Stimulated activated CD4-positive, alpha-beta T cell treated with anti-CD3 and anti-CD28 coated beads, Interleukin-2, amount 100 ng/mL, for 24 hours (primary cell): Measurements from ENCODE around the gene TNNT3.
"Not testable (repeated sequence)": the region's sequence is repeated elsewhere in the genome, so short reads cannot be mapped to it uniquely, and the experiment has no call there.

Source experiments
- DNase-seq, 2 donors: peaks; one replicate each; pipeline ENCODE4 v3.0.0-alpha.2; 2020

The TNNT3 gene

GRCh38 chr11:1919391-1920127, at the start of gene TNNT3:
Gene TNNT3 (plus strand): TSS chr11:1919703. CDS start chr11:1922875, 3,172 bp downstream.
- no peak for DNase-seq

GRCh38 chr11:1870326-1870696, 49.2 kb upstream of the TNNT3 start:
- no peak for DNase-seq

- peak; percentile 40 to 49 for DNase-seq
These were observed 48.6 kb upstream of the TNNT3 start for GRCh38 chr11:1870721-1871466.

GRCh38 chr11:1871531-1871930, 48.0 kb upstream of the TNNT3 start:
- DNase-seq: no peak

- DNase-seq: no peak
These were observed 47.1 kb upstream of the TNNT3 start for GRCh38 chr11:1872267-1872985.

GRCh38 chr11:1873048-1873812, 46.3 kb upstream of the TNNT3 start:
- peak in 1 of 2 donors; percentile 0 for DNase-seq

GRCh38 chr11:1873813-1874150, 45.7 kb upstream of the TNNT3 start:
- DNase-seq: not testable (repeated sequence)

- DNase-seq: not testable (repeated sequence)
These were observed 44.9 kb upstream of the TNNT3 start for GRCh38 chr11:1874441-1875092.

- DNase-seq: no peak
These were observed 44.2 kb upstream of the TNNT3 start for GRCh38 chr11:1875093-1875850.

- not testable (repeated sequence) for DNase-seq
These were observed 43.6 kb upstream of the TNNT3 start for GRCh38 chr11:1875851-1876301.

- peak in 1 of 2 donors; percentile 42 for DNase-seq
These were observed 43.0 kb upstream of the TNNT3 start for GRCh38 chr11:1876361-1877063.

GRCh38 chr11:1877211-1878136, 42.0 kb upstream of the TNNT3 start:
- no peak for DNase-seq

- no peak for DNase-seq
These were observed 41.1 kb upstream of the TNNT3 start for GRCh38 chr11:1878137-1879031.

- no peak for DNase-seq
These were observed 40.1 kb upstream of the TNNT3 start for GRCh38 chr11:1879342-1879940.

- DNase-seq: no peak
These were observed 39.4 kb upstream of the TNNT3 start for GRCh38 chr11:1879941-1880720.

GRCh38 chr11:1880746-1881441, 38.6 kb upstream of the TNNT3 start:
- no peak for DNase-seq
